Activated T-cell treated with anti-CD3 and anti-CD28 coated beads, Interleukin-2, amount 50 U/mL, for 24 hours (primary cell): ENCODE results near the gene FAM241B.
A peak's percentile ranks its signal among the peaks of the same experiment; 100 is the strongest.

Source experiments
- DNase-seq: peaks from one replicate; pipeline ENCODE4 v3.0.0-alpha.2; 2020
- H3K27ac Mint-ChIP-seq: 2 replicates; pipeline ENCODE4 v1.8.0; 2020; ENCODE audit warnings: mild to moderate bottlenecking, mixed read lengths
- H3K27me3 Mint-ChIP-seq: 2 replicates; pipeline ENCODE4 v1.8.0; 2020; ENCODE audit warnings: mixed read lengths
- H3K36me3 Mint-ChIP-seq: 2 replicates; pipeline ENCODE4 v1.8.0; 2020; ENCODE audit warnings: low read depth, mixed read lengths
- H3K4me1 Mint-ChIP-seq: 2 replicates; pipeline ENCODE4 v1.8.0; 2020; ENCODE audit warnings: low read depth, mixed read lengths
- H3K4me3 Mint-ChIP-seq: 2 replicates; pipeline ENCODE4 v1.8.0; 2020; ENCODE audit warnings: mild to moderate bottlenecking, moderate library complexity, mixed read lengths
- H3K9me3 Mint-ChIP-seq: 2 replicates; pipeline ENCODE4 v1.8.0; 2020; ENCODE audit warnings: mixed read lengths

Gene FAM241B, protein sequence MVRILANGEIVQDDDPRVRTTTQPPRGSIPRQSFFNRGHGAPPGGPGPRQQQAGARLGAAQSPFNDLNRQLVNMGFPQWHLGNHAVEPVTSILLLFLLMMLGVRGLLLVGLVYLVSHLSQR

GRCh38 chr10:69629897-69630650, at the start of gene FAM241B:
FAM241B (plus strand) TSS chr10:69630247; CDS start chr10:69631744, 1,497 bp downstream.
- H3K9me3 Mint-ChIP-seq: peaks cover 3% of the 10 kb centered on the region
- H3K4me1 Mint-ChIP-seq: peaks cover 15% of the 10 kb centered on the region
- DNase-seq: peak; percentile 86
- peaks cover 17% of the 10 kb centered on the region for H3K36me3 Mint-ChIP-seq
- peak within 1 kb of the TSS; percentile 73 for H3K4me3 Mint-ChIP-seq
- H3K27ac Mint-ChIP-seq: peak within 1 kb of the TSS; percentile 73
- H3K27me3 Mint-ChIP-seq: no peaks in the 10 kb centered on the region

DNA sequence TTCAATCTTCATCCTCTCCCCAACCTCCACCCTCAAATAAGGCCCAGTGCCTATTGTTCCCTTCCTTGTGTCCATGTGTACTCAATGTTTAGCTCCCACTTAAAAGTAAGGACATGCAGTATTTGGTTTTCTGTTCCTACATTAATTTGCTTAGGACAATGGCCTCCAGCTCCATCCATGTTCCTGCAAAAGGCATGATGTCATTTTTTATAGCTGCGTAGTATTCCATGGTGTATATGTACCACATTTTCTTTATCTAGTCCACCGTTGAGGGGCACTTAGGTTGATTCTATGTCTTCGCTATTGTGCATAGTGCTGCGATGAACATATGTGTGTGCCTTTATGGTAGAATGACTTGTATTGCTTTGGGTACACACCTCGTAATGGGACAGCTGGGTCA, 49.6 kb upstream of the FAM241B start:
- no peaks in the 10 kb centered on the region for H3K9me3 Mint-ChIP-seq
- H3K27ac Mint-ChIP-seq: no peak overlapping the region
- DNase-seq: no peak
- H3K36me3 Mint-ChIP-seq: no peaks in the 10 kb centered on the region
- peaks cover 56% of the 10 kb centered on the region for H3K27me3 Mint-ChIP-seq
- H3K4me1 Mint-ChIP-seq: no peaks in the 10 kb centered on the region
- H3K4me3 Mint-ChIP-seq: no peak overlapping the region

GRCh38 chr10:69583106-69583505, 46.9 kb upstream of the FAM241B start:
- Mint-ChIP-seq H3K4me3 (no peak overlapping the region), H3K36me3 (no peaks in the 10 kb centered on the region), H3K27me3 (peaks cover 31% of the 10 kb centered on the region), H3K9me3 (no peaks in the 10 kb centered on the region), H3K4me1 (peaks cover 3% of the 10 kb centered on the region), H3K27ac (no peak overlapping the region)
- no peak for DNase-seq

DNA sequence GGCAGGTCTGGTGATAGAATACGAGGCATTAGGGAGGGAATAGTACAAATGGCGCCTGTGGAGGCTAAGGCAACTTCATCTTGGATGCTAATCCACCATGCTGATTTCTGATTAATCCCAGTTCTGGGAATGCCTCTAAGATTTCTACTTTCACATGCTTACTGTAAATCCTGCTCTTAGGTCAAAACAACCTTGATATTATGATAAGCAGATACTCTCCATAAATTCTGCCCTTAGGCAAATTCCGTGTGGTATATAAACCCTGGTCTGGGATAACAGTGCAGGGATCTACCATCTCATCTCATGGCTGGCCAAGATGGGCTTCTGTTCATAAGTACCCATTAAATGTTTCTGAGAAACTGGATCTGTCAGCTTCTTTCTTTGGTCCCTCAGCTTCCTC, 45.4 kb upstream of the FAM241B start:
- Mint-ChIP-seq H3K27me3 (peaks cover 16% of the 10 kb centered on the region), H3K4me1 (peaks cover 13% of the 10 kb centered on the region), H3K9me3 (no peaks in the 10 kb centered on the region), H3K4me3 (no peak overlapping the region), H3K27ac (no peak overlapping the region), H3K36me3 (no peaks in the 10 kb centered on the region)
- DNase-seq: no peak

DNA sequence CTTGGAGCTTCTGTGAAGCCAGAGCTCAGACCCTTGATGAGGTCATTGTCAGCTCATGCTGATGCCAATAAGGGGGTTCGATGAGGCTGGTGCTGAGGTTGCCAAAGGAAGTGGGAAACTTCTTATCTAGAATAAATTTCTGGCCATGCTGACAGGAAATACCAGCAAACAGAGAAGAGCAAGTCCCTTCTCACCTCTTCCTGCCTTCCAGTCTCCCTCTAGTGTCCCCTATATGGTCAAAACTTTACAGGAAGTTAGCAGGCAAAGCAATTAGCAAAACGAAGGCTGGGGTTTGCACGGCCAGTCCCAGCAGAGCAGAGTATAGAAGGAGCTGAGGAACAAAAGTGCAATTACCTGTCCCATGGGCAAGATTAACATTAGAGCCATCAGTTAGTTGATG, 41.7 kb upstream of the FAM241B start:
- H3K27ac Mint-ChIP-seq: no peak overlapping the region
- peaks cover 13% of the 10 kb centered on the region for H3K4me1 Mint-ChIP-seq
- H3K4me3 Mint-ChIP-seq: no peak overlapping the region
- DNase-seq: no peak
- no peaks in the 10 kb centered on the region for H3K27me3 Mint-ChIP-seq
- no peaks in the 10 kb centered on the region for H3K9me3 Mint-ChIP-seq
- H3K36me3 Mint-ChIP-seq: no peaks in the 10 kb centered on the region

DNA sequence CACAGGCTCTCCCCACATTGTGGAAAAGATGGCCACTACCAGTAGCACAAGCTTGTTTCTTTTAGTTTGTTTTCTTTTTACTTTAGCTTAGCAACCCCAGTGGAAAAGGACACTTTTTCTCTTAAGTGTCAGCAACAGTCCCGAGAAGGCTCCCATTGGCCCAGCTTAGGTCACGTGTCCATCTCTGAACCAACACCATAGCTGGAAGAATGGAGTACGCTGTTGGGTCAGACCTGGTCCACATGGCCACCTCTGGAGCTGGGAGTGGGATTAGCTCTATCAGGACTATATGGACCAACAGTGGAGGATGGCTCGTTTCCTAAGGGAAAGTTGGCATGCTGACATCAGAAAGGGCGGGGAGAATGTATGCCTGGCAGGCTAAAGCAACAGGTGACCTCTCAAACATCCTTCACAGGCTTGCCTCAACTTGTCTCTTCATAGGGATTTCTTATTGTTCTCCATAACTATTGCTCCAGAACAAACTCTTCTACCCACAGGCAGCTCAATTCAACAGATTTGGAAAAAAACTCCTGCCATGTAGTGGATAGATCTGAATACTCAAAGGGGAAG, 29.2 kb upstream of the FAM241B start:
- DNase-seq: no peak
- Mint-ChIP-seq H3K4me3 (no peak overlapping the region), H3K36me3 (no peaks in the 10 kb centered on the region), H3K4me1 (no peaks in the 10 kb centered on the region), H3K27ac (no peak overlapping the region), H3K9me3 (no peaks in the 10 kb centered on the region), H3K27me3 (peaks cover 36% of the 10 kb centered on the region)

DNA sequence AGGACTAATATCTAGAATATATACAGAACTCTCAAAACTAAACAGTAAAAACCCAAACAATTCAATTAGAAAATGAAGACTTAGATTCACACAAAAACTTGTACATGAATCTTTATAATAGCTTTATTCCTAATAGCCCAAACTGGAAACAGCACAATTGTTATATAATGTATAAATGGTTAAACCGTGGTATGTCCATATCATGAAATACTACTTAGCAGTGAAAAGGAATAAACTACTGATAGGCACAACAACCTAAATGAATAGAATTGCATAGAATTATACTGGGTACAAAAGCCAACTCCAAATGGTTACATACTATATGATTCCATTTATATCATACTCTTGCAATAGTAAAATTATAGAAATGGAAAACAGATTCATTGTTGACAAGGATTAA, 21.0 kb upstream of the FAM241B start:
- no peaks in the 10 kb centered on the region for H3K36me3 Mint-ChIP-seq
- no peak overlapping the region for H3K4me3 Mint-ChIP-seq
- H3K9me3 Mint-ChIP-seq: peaks cover 12% of the 10 kb centered on the region
- no peak for DNase-seq
- H3K27ac Mint-ChIP-seq: no peak overlapping the region
- H3K4me1 Mint-ChIP-seq: no peaks in the 10 kb centered on the region
- peaks cover 3% of the 10 kb centered on the region for H3K27me3 Mint-ChIP-seq

GRCh38 chr10:69612760-69613159, 17.3 kb upstream of the FAM241B start:
- DNase-seq: no peak
- no peaks in the 10 kb centered on the region for H3K4me1 Mint-ChIP-seq
- H3K27ac Mint-ChIP-seq: no peak overlapping the region
- no peaks in the 10 kb centered on the region for H3K27me3 Mint-ChIP-seq
- H3K36me3 Mint-ChIP-seq: no peaks in the 10 kb centered on the region
- no peak overlapping the region for H3K4me3 Mint-ChIP-seq
- H3K9me3 Mint-ChIP-seq: peaks cover 12% of the 10 kb centered on the region

GRCh38 chr10:69614130-69614529, 15.9 kb upstream of the FAM241B start:
- H3K4me3 Mint-ChIP-seq: no peak overlapping the region
- no peak overlapping the region for H3K27ac Mint-ChIP-seq

DNA sequence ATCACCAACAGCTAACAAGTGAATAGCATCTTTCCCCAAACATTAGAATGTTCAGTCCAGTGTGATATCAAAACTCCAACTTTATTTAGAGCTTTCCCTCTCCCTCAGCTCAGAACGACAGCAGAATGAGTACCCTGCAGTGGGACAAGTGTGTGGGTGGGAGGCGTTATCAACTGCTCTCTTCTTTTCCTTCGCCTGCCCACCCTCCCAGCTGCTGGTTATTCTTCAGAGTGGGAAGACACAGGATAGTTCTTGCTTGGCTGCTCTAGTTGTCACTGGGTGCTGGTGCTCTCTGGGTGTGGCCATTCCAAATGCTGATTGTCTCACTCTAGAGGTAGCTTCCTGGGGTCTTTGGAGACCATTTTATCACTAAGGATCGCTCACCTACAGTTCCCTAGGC, 13.7 kb upstream of the FAM241B start:
- no peaks in the 10 kb centered on the region for H3K27me3 Mint-ChIP-seq
- peaks cover 11% of the 10 kb centered on the region for H3K4me1 Mint-ChIP-seq
- H3K4me3 Mint-ChIP-seq: no peak overlapping the region
- H3K27ac Mint-ChIP-seq: no peak overlapping the region
- H3K9me3 Mint-ChIP-seq: no peaks in the 10 kb centered on the region
- H3K36me3 Mint-ChIP-seq: no peaks in the 10 kb centered on the region
- DNase-seq: no peak

More at GRCh38 chr10:69614130-69614529, 15.9 kb upstream of the FAM241B start:
- no peak for DNase-seq
- no peaks in the 10 kb centered on the region for H3K4me1 Mint-ChIP-seq
- no peaks in the 10 kb centered on the region for H3K36me3 Mint-ChIP-seq
- no peaks in the 10 kb centered on the region for H3K27me3 Mint-ChIP-seq
- H3K9me3 Mint-ChIP-seq: peaks cover 8% of the 10 kb centered on the region

DNA sequence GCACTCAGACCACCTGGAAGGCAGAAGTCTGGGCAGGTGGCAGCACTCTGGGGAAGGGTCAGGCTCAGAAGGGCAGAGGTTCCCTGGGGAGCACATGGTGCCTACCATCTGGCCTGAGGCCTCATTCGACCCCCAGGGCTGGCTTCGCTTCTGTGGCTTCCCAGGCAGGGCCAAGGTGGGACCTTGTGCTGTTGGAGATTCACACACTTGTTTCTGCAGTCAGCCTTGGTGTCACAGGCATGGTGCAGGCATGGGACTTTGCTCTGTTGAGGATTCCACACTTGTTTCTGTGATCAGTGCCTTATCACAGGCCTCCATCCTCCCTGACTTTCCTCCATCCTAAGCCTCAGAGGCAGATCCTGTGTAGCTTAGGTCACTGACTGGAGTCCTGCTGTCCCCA, 11.3 kb upstream of the FAM241B start:
- Mint-ChIP-seq H3K27me3 (no peaks in the 10 kb centered on the region), H3K4me1 (peaks cover 18% of the 10 kb centered on the region), H3K27ac (no peak overlapping the region), H3K36me3 (peaks cover under 1% of the 10 kb centered on the region), H3K4me3 (no peak overlapping the region), H3K9me3 (peaks cover 5% of the 10 kb centered on the region)
- DNase-seq: no peak

- no peak for DNase-seq
- H3K9me3 Mint-ChIP-seq: peaks cover 11% of the 10 kb centered on the region
- H3K27me3 Mint-ChIP-seq: no peaks in the 10 kb centered on the region
- H3K36me3 Mint-ChIP-seq: peaks cover 4% of the 10 kb centered on the region
- H3K4me1 Mint-ChIP-seq: peaks cover 26% of the 10 kb centered on the region
- no peak overlapping the region for H3K4me3 Mint-ChIP-seq
- H3K27ac Mint-ChIP-seq: no peak overlapping the region
Observed at GRCh38 chr10:69619626-69620025, 10.4 kb upstream of the FAM241B start.

DNA sequence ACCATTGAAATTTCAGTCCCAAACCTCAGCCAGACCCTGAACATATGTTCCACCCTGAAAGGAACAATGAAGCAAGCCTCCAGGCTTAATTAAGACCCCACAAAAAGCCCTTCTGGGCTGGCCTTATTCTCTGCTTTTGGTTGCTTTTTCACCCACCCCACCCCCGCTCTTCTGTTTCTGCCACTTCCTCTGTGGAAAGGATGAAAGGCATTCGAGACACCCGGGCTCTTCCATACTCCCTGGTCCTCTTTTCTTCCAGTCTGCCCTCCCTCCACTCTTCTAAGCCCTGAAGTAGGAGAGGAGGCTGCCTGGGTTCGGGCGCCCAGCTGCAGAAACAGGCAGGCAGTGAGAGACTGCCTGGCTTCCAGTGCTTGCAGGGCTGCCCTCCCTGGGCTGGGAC, 9.4 kb upstream of the FAM241B start:
- Mint-ChIP-seq H3K4me3 (no peak overlapping the region), H3K9me3 (peaks cover 15% of the 10 kb centered on the region), H3K36me3 (peaks cover 4% of the 10 kb centered on the region), H3K4me1 (peaks cover 26% of the 10 kb centered on the region), H3K27ac (no peak overlapping the region), H3K27me3 (no peaks in the 10 kb centered on the region)
- DNase-seq: no peak

DNA sequence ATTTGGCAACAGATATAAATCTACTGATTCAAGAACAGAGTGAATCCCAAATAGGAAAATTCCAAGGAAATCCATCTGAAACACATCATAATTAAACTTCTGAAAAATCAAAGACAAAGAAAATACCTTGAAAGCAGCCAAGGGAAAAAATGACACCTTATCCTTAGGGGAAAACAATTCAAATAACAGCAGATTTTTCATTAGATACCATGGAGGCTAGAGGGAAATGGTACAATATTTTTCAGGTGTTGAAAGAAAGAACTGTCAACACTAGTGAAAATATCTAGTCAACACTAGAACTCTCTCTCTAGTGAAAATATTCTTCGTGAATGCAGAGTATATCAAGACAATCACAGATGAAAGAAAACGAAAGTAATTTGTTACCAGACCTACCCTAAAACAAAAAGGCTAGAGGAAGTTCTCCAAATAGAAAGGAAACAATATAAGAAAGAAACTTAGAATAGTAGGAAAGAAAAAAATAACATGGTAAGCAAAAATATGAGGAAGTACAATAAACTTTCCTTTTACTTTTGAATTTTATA, 5.7 kb upstream of the FAM241B start:
- Mint-ChIP-seq H3K4me1 (peaks cover 28% of the 10 kb centered on the region), H3K36me3 (peaks cover 4% of the 10 kb centered on the region), H3K4me3 (no peak overlapping the region), H3K9me3 (peaks cover 15% of the 10 kb centered on the region), H3K27me3 (no peaks in the 10 kb centered on the region), H3K27ac (peak overlapping the region; percentile 11)
- no peak for DNase-seq

DNA sequence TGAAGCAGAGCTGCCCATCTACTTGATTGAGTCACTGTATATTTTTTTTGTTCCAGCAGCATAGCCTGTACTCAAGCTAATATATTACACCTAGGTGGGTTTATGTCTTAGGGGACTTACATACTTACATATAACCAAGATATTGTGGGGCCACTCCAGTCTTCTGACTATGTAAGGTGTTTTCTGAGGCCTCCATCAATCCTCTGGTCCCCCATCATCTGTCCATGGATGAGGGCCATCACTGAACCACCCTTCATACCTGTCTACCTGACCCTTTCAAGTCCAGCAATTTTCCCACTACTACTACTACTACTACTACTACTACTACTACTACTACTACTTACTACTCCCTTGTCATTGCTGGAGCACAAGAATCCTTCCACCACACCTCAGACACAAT, 3.2 kb upstream of the FAM241B start:
- H3K27me3 Mint-ChIP-seq: no peaks in the 10 kb centered on the region
- peaks cover 4% of the 10 kb centered on the region for H3K36me3 Mint-ChIP-seq
- H3K9me3 Mint-ChIP-seq: peaks cover 15% of the 10 kb centered on the region
- DNase-seq: no peak
- peaks cover 26% of the 10 kb centered on the region for H3K4me1 Mint-ChIP-seq
- no peak overlapping the region for H3K27ac Mint-ChIP-seq
- no peak overlapping the region for H3K4me3 Mint-ChIP-seq
